Measurements from ENCODE around the gene IQCH.
A peak's percentile ranks its signal among the peaks of the same experiment; 100 is the strongest.

GRCh38 chr15:67542420-67543347 is 288.1 kb downstream of the IQCH start, which contains the start of gene MAP2K5:
- TF ChIP-seq, protein P1, sequence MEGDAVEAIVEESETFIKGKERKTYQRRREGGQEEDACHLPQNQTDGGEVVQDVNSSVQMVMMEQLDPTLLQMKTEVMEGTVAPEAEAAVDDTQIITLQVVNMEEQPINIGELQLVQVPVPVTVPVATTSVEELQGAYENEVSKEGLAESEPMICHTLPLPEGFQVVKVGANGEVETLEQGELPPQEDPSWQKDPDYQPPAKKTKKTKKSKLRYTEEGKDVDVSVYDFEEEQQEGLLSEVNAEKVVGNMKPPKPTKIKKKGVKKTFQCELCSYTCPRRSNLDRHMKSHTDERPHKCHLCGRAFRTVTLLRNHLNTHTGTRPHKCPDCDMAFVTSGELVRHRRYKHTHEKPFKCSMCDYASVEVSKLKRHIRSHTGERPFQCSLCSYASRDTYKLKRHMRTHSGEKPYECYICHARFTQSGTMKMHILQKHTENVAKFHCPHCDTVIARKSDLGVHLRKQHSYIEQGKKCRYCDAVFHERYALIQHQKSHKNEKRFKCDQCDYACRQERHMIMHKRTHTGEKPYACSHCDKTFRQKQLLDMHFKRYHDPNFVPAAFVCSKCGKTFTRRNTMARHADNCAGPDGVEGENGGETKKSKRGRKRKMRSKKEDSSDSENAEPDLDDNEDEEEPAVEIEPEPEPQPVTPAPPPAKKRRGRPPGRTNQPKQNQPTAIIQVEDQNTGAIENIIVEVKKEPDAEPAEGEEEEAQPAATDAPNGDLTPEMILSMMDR (conservative IDR thresholded peaks at IDR 0.05; ENCODE audit: low read depth, low read length), result no peak
- TF ChIP-seq BHLHE40 (IDR thresholded peaks at IDR 0.05; ENCODE audit: low read depth, low read length) (no peak), SMC3 (IDR thresholded peaks at IDR 0.05; ENCODE audit: low read depth, low read length) (no peak), POLR2A (IDR thresholded peaks at IDR 0.05; ENCODE audit: low read depth, low read length) (no peak), MAZ (IDR thresholded peaks at IDR 0.05; ENCODE audit: borderline replicate concordance, low read depth, low read length) (peak; percentile 61; the same call in 1 of the 2 replicates), MXI1 (IDR thresholded peaks at IDR 0.05; ENCODE audit: borderline replicate concordance, low read depth, low read length) (peak; percentile 85), RAD21 (IDR thresholded peaks at IDR 0.05; ENCODE audit: low read length) (no peak), CEBPB (IDR thresholded peaks at IDR 0.05; ENCODE audit: low read depth, low read length) (no peak), RCOR1 (IDR thresholded peaks at IDR 0.05; ENCODE audit: insufficient replicate concordance, low read length) (no peak), CHD1 (IDR thresholded peaks at IDR 0.05; ENCODE audit: low read depth, low read length) (no peak), MAFK (IDR thresholded peaks at IDR 0.05; ENCODE audit: low read depth, low read length) (no peak), NFE2L2 (IDR thresholded peaks at IDR 0.05; ENCODE audit: low read depth, low read length) (no peak)
- TF ChIP-seq, protein P2, sequence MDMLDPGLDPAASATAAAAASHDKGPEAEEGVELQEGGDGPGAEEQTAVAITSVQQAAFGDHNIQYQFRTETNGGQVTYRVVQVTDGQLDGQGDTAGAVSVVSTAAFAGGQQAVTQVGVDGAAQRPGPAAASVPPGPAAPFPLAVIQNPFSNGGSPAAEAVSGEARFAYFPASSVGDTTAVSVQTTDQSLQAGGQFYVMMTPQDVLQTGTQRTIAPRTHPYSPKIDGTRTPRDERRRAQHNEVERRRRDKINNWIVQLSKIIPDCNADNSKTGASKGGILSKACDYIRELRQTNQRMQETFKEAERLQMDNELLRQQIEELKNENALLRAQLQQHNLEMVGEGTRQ (IDR thresholded peaks at IDR 0.05; ENCODE audit: low read depth, low read length), result no peak
- TF ChIP-seq, protein P3, sequence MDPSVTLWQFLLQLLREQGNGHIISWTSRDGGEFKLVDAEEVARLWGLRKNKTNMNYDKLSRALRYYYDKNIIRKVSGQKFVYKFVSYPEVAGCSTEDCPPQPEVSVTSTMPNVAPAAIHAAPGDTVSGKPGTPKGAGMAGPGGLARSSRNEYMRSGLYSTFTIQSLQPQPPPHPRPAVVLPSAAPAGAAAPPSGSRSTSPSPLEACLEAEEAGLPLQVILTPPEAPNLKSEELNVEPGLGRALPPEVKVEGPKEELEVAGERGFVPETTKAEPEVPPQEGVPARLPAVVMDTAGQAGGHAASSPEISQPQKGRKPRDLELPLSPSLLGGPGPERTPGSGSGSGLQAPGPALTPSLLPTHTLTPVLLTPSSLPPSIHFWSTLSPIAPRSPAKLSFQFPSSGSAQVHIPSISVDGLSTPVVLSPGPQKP (IDR thresholded peaks at IDR 0.05; ENCODE audit: borderline replicate concordance, low read depth, low read length), result no peak
